Measurements from ENCODE around the gene NUP50.
A peak's percentile ranks its signal among the peaks of the same experiment; 100 is the strongest.

The NUP50 gene

GRCh38 chr22:45154383-45154782 lies 9.3 kb upstream of the NUP50 start:
- TF ChIP-seq CTCF (IDR thresholded peaks at IDR 0.05; ENCODE audit: insufficient read depth, low read length) (no peak), POLR2AphosphoS5 (IDR thresholded peaks at IDR 0.05; ENCODE audit: low read depth) (no peak), REST (IDR thresholded peaks at IDR 0.05; ENCODE audit: insufficient replicate concordance, low read depth) (no peak), GABPA (IDR thresholded peaks at IDR 0.05; ENCODE audit: low read depth) (no peak)
- no peak overlapping the region for H3K27ac ChIP-seq (replicated peaks)
- DNase-seq (ENCODE audit: low read depth in 1 of 2, low spot score in 1 of 2), result no peak

GRCh38 chr22:45155050-45155840 lies 8.5 kb upstream of the NUP50 start:
- peak in 1 of 2 experiments; percentile 11 for DNase-seq (ENCODE audit: low read depth in 1 of 2, low spot score in 1 of 2)
- no peaks in the 10 kb centered on the region for H3K27me3 ChIP-seq (ENCODE audit: insufficient read depth, poor library complexity, severe bottlenecking)
- no peak overlapping the region for H3K27ac ChIP-seq (replicated peaks)
- TF ChIP-seq POLR2AphosphoS5 (IDR thresholded peaks at IDR 0.05; ENCODE audit: low read depth) (no peak), CTCF (IDR thresholded peaks at IDR 0.05; ENCODE audit: insufficient read depth, low read length) (no peak), SPI1 (IDR thresholded peaks at IDR 0.05; ENCODE audit: borderline replicate concordance, low read depth) (no peak), GABPA (IDR thresholded peaks at IDR 0.05; ENCODE audit: low read depth) (no peak), REST (IDR thresholded peaks at IDR 0.05; ENCODE audit: insufficient replicate concordance, low read depth) (no peak)
- no peak overlapping the region for H3K4me3 ChIP-seq (replicated peaks; ENCODE audit: insufficient read depth, low read length)

More at GRCh38 chr22:45154383-45154782, 9.3 kb upstream of the NUP50 start:
- H3K27me3 ChIP-seq (ENCODE audit: insufficient read depth, poor library complexity, severe bottlenecking), result no peaks in the 10 kb centered on the region
- H3K4me3 ChIP-seq (replicated peaks; ENCODE audit: insufficient read depth, low read length), result no peak overlapping the region

GRCh38 chr22:45157907-45158306 lies 5.8 kb upstream of the NUP50 start:
- H3K27ac ChIP-seq (replicated peaks), result no peak overlapping the region

More at GRCh38 chr22:45157907-45158306, 5.8 kb upstream of the NUP50 start:
- no peak for DNase-seq (ENCODE audit: low read depth in 1 of 2, low spot score in 1 of 2)
- Histone ChIP-seq H3K27me3 (ENCODE audit: insufficient read depth, poor library complexity, severe bottlenecking) (no peaks in the 10 kb centered on the region), H3K4me3 (replicated peaks; ENCODE audit: insufficient read depth, low read length) (no peak overlapping the region)
- no peak for TF ChIP-seq GABPA (IDR thresholded peaks at IDR 0.05; ENCODE audit: low read depth)
- TF ChIP-seq REST (IDR thresholded peaks at IDR 0.05; ENCODE audit: insufficient replicate concordance, low read depth), result no peak
- no peak for TF ChIP-seq POLR2AphosphoS5 (IDR thresholded peaks at IDR 0.05; ENCODE audit: low read depth)
- no peak for TF ChIP-seq SPI1 (IDR thresholded peaks at IDR 0.05; ENCODE audit: borderline replicate concordance, low read depth)
- no peak for TF ChIP-seq CTCF (IDR thresholded peaks at IDR 0.05; ENCODE audit: insufficient read depth, low read length)

All from HL-60 (cell line).